CD4-positive, alpha-beta T cell treated with Interleukin-15 for 4 hours (primary cell): ENCODE data around the gene SLC2A13.
"Not testable (repeated sequence)": the region's sequence is repeated elsewhere in the genome, so short reads cannot be mapped to it uniquely, and the experiment has no call there.

Experiments
- DNase-seq: peaks from one replicate; pipeline ENCODE4 v3.0.0-alpha.2; 2020; ENCODE audit warnings: low spot score

The SLC2A13 gene

DNA sequence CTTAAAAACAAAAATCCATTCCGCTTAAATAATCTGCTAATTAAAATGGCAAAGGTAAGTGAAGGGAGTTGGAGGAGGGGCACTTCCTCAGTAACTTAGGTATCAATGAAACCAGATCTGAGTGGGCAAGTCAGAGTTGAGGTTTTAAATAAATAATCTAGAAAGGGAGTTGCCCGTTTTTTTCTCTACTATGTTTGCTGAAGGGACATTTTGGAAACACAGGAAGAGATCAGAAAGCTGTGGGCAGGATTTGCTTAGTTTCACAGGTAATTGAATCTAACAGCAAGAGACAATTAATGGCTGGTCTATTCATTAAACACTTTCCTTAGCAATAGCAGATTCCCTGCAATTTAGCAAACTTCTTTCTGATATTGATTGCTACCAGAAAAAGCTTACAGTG lies 300.2 kb downstream of the SLC2A13 start:
- DNase-seq: no peak

DNA sequence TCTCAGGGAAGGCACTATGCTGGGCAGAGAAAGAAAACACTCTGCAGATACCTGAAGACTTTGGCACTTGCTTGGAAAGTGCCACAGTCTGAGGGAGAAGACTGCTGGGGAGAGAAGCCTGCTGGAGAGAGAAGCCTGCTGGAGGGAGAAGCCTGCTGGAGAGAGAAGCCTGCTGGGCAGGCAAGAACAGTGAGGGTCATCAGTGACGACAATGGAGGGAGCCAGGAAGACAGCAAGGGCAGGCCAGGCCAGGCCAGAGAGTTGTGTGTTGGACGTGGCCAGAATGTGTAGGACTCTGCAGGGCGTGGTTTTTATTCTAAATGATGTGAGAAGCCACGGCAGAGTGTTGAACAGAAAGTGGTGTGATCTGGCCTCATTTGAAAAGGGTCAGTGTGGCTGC lies 301.0 kb downstream of the SLC2A13 start:
- no peak for DNase-seq

DNA sequence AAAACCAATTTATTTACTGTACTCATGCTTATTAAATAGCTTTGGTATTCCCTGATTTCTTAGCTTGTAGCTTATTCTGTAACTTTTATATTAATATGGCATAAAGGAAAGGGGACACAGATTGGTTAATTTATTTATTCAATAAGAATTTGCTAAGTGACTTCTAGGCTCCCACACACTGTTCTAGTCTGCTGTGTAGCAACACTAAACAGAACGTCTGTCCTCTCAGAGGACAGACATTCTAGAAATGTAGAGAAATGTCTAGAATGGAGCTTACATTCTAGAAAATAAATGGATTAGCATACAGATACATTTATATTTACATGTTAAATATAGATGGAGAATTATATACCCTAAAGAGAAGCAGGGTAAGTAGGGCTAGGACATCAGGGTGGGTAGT lies 301.4 kb downstream of the SLC2A13 start:
- DNase-seq: no peak

DNA sequence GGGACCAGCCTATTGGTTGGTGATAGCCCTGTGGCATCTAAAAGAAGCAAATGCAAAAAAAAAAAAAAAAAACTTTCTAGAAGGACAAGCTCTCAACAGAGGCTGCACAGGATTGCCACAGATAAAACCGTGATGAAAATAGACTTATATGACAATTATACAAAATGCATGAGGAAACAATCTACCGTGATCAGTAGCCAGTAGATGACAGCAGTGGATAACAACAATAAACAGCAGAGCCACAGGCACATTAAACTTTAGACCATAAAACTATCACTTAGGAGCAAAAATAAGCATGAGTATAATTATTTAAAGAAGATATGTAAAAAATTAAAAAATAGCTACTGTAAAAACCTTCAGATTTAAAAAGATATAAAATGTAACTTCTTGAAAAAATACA lies 302.7 kb downstream of the SLC2A13 start:
- DNase-seq: no peak

DNA sequence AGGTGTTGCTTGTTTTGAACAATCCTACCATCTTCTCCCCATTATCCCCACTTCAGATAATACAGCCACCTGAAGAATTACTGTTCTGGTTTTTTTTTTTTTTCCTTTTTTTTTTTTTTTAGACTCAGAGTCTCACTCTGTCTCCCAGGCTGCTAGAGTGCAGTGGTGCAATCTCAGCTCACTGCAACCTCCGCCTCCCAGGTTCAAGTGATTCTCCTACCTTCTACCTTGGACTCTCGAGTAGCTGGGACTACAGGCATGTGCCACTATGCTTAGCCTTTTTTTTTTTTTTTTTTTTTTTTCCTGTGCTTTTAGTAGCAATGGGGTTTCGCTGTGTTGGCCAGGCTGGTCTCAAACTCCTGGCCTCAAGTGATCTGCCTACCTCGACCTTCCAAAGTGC lies 306.9 kb downstream of the SLC2A13 start:
- DNase-seq: no peak

GRCh38 chr12:39798429-39798828 lies 307.5 kb downstream of the SLC2A13 start:
- DNase-seq: no peak

DNA sequence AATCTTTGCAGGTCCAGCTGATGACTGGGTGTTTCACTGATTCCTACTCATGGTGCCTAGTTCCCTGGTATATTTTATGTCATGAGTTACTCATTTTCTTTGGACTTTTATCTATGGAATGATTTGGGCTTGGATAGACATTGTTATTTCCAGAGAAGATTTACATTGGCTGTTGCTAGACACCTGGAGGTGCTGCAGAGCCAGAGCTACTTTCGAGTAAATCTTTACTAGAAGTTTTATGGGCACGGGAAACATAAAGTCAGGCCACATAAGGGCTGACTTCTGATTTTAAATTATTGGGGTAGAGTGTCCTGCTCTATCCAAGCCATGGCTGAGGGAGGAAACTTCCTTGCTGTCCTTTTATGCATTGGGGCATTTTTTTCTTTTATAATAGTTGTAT lies 310.4 kb downstream of the SLC2A13 start:
- no peak for DNase-seq

DNA sequence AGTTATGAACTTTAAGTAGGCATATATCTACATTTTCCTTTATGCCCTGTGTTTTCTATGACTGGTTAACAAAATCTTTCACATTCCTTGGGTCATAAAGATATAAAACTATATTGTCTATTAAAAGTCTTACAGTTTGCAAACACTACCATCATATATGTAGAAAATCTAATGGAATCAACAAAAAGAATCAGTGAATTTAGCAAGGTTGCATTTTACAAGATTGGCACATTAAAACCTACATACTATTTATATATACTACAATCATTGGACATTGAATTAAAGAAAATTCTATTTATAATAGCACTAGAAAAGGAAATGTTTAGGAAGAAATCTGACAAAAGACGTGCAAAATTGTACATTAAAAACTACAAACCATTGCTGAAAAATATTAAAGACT lies 312.9 kb downstream of the SLC2A13 start:
- no peak for DNase-seq

DNA sequence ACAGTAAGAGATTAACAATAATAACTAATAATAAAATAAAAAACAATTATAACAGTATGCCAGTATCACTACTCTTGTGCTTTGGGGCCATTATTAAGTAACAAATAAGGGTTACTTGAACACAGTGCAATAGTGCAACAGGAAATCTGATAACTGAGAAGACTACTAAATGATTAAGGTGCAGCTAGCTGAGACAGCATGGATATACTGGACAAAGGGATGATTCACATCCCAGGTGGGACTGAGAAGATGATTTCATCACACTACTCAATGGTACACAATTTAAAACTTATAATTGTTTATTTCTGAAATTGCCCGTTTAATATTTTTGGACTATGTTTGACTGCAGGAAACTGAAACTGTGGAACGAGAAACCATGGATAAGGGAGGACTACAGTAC lies 317.6 kb downstream of the SLC2A13 start:
- DNase-seq: no peak

DNA sequence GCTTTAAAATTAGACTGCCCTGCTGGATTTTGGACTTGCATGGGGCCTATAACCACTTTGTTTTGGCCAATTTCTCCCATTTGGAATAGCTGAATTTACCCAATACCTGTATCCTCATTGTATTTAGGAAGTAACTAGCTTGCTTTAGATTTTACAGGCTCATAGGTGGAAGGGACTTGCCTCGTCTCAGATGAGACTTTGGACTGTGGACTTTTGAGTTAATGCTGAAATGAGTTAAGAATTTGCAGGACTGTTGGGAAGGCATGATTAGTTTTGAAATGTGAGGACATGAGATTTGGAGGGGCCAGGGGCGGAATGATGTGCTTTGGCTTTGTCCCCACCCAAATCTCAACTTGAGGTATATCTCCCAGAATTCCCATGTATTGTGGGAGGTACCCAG lies 320.1 kb downstream of the SLC2A13 start:
- not testable (repeated sequence) for DNase-seq

DNA sequence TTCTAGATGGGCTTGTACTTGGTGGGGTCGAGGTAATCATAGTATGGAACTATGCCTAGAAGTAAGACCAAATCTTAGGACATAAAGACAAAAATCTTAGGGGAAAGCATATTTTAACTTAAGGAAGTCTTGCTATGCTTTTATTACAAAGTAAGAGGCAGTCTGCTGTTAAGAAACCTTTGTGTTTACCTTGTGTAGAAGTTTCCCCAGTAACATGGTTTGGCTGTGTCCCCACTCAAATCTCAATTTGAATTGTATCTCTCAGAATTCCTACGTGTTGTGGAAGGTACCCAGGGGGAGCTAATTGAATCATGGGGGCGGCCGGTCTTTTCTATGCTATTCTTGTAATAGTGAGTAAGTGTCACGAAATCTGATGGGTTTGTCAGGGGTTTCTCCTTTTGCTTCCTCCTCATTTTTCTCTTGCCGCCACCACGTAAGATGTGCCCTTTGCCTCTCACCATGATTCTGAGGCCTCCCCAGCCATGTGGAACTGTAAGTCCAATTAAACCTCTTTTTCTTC lies 323.8 kb downstream of the SLC2A13 start:
- DNase-seq: no peak

GRCh38 chr12:39780913-39781446 lies 324.9 kb downstream of the SLC2A13 start:
- no peak for DNase-seq

GRCh38 chr12:39780411-39780912 lies 325.4 kb downstream of the SLC2A13 start:
- no peak for DNase-seq

- no peak for DNase-seq
Observed at GRCh38 chr12:39779768-39780340, 326.0 kb downstream of the SLC2A13 start.

DNA sequence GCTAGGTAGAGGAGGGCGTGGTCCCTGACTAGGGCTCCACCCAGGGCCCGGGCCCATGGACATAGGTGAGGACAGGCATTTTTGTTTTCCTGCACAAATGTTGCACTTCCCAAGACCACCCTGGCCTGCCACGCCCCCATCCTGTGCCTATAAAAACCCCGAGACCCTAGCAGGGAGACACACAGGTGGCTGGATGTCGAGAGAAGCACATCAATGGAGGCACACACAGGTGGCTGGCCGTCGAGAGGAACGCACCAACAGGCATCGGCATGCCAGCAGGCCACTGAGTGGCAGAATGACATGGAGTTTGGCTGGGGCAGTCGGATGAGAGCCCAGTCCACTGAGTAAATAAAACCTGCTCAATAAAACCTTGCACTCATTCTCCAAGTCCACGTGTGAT lies 328.4 kb downstream of the SLC2A13 start:
- DNase-seq: no peak

GRCh38 chr12:39773266-39773665 lies 332.6 kb downstream of the SLC2A13 start:
- DNase-seq: no peak

DNA sequence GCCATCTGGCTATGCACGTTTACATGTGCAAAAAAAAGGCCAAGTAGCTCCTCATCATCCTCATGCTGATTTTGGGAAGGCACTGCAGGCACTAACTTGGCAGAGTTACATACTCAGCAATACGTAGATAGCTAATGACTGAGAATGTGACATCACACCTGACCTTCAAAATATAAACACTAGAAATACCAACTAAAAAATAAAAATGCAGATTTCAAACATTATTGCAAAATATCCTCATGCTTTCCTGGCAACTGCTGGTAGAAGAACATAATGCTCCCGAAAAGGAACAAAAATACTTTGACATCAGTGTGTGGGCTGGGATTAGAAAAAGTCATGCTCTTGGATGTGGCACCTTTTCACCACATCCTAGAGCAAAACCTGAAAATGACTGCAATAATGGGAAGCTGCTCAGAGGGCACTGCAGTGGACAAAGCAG lies 333.0 kb downstream of the SLC2A13 start:
- no peak for DNase-seq

DNA sequence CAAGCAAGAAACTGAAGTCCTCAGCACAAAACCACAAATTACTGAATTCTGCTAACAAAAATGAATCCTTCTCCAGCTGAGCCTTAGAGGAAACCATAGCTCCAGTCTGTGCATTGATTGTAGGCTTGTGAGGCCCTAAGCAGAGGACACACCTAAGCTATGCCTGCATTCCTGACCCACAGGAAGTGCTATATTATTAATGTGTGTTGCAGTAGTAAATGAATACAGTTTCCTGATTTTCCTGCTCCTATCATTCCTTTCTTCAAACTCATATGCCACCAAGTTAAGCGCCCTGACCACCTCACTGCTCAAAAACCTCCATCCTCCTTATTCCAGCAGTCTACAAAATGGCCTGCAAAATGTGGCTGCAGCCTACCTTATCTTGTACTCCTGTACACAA lies 334.4 kb downstream of the SLC2A13 start:
- no peak for DNase-seq

DNA sequence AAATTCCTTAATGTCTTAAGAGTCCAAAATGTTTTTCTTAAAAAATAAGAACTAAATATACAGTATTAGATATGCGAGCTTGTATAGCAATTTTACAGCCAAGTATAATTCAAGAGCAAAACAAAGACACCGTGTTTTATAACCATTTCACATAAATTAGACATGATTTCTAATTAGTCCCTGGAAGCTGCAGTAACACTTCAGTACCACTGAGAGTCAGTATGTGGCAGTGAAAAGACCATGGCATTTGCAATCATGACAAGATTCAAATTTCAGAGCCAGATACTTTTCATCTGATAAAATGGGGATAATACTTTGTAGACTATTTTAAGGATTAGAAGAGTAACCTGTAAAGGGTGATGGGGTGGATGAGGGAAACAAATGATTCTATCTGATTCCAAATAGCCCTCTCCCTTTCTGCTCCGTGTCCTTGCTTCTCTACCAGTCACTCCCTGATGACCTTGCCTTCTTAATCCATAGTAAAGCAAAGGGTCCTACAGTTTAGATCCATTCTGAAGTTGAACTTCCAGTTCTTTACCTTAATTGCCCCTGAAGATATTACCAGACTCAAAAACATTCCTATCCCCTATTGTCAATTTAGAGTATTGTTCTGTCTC lies 340.8 kb downstream of the SLC2A13 start:
- peak; percentile 6 for DNase-seq

- DNase-seq: no peak
Observed at GRCh38 chr12:39763890-39764169, 342.1 kb downstream of the SLC2A13 start.

GRCh38 chr12:39763071-39763889 lies 342.6 kb downstream of the SLC2A13 start:
- DNase-seq: no peak

GRCh38 chr12:39755478-39755877 lies 350.4 kb downstream of the SLC2A13 start:
- no peak for DNase-seq
